Right lobe of liver (tissue), 4 donors: Measurements from ENCODE around the gene PRKAB1.

Source experiments
- CTCF ChIP-seq, 4 donors: fragments of 200-600 bp in 3 of 4; fragments of 450-650 bp in 1 of 4; IDR thresholded peaks; one replicate each; pipeline versions ENCODE4 v1.5.1 to v1.8.0; 2016 to 2022; ENCODE audit warnings: antibody characterized with exemption in 4 of 4, mild to moderate bottlenecking in 2 of 4
- POLR2A ChIP-seq: fragments of 450-650 bp; IDR thresholded peaks from one replicate; pipeline ENCODE4 v1.6.1; 2017; ENCODE audit warnings: antibody characterized with exemption, mild to moderate bottlenecking
- donor health status: DM: no; HTN: no; CAD: no.
- donor health status: DM: no; HTN: no; CAD: no.
- donor health status: DM: no; HTN: yes; CAD: no.

GRCh38 chr12:119671070-119671469 is 3.1 kb downstream of the PRKAB1 start:
- TF ChIP-seq CTCF (IDR thresholded peaks at IDR 0.05) (no peak), POLR2A (no peak)
